Left forelimb (tissue), 1 donor: ENCODE data around the gene PGM2.
"Not testable (repeated sequence)": the region's sequence is repeated elsewhere in the genome, so short reads cannot be mapped to it uniquely, and the experiment has no call there.

ENCODE experiments used
- DNase-seq: peaks from one replicate; pipeline ENCODE4 v3.0.0-alpha.2; 2018; ENCODE audit warnings: low spot score

Gene PGM2

DNA sequence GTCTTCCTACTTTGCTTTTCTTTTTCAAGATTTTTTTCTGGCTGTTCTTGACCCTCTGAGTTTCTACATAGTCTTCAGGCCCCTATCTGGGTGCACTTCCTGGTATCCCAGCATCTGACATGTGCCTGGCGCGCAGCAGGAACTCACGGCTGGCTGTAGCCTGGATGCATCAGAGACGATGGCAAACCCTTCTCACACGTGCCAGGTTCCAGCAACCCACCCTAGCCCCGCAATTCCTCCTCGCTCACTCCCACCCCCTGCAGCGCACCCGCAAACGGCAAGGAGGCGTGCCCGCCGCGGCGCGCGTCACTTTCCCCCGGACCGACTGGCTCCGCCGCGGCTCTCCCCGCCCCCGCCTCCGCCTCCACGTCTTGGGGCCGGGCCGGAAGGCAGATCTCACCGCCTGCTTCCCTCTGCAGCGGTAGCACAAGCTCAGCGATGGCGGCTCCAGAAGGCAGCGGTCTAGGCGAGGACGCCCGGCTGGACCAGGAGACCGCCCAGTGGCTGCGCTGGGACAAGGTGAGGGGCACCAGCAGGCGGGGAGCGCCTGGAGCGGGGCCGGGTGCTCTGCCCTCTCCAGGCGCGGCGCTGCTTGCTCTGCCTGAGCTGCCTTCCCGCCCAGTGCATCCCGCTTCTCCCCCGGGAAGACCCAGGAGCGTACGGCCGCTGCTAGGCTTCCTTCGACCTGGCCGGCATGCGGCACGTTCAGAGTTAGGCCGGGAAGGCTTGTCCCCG lies at the start of gene PGM2:
PGM2 (plus strand) TSS at position 392 of the 735 bp plus-strand sequence; CDS start at position 439, 47 bp downstream.
- peak; percentile 93 for DNase-seq

DNA sequence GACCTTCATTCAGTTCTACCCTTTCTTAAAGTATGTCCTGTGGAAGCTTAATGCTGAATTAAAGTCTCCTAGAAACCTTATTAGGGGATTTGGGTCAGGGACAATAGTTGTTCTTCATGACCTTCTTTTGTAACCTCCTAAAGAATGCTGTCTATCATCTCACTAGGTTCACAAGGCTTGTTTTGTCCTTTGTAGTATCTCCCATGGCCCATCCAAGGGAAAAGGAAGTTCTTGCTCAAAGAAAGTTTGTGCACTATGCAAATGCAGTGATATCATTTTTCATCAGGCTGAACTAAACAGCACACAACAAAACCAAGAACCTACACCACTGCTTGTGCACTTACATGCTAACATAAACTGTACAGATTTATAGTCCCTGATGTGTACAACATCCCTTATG lies 46.6 kb upstream of the PGM2 start:
- DNase-seq = no peak

DNA sequence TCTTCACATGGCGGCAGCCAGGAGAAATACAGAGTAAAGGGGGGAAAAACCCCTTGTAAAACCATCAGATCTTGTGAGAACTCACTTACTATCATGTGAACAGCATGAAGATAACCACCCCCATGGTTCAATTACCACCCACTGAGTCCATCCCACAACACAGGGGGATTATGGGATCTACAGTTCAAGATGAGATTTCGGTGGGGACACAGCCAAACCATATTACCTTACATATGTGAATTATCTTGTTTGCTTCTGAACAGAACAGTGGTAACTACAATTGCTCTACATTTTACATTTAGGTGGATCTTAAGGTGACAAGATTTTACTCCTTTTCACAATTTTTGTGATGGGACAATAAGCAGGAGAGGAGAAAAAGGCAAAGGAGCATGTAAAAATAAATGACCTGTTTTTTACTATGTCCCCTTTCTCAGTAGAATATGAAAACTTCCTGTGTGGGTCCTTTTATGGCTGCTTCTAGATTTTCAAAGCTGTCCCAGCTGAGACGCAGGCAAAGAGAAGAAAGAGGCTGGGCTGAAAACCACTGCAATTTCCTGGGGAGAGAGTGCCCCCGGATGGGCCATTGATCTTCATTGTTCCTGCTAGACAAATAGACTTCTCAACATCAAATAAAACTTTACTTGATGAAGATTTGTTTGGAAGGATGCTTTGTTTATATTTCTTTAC lies 45.9 kb upstream of the PGM2 start:
- no peak for DNase-seq

DNA sequence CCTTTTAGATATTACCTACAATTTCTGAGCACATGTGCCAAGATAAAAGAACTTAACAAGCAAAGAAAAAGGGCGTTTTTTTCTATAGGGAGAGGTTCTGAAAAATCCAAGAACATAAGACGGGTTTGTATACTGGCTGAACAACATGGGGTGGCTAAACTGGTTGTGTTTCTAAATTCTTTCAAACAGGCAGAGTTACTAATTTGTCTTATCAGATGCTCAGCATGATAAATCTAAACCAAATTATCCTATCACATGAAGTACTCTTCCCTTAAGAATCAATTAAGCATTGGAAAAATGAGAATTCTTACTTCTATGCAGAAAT lies 45.4 kb upstream of the PGM2 start:
- DNase-seq = no peak

DNA sequence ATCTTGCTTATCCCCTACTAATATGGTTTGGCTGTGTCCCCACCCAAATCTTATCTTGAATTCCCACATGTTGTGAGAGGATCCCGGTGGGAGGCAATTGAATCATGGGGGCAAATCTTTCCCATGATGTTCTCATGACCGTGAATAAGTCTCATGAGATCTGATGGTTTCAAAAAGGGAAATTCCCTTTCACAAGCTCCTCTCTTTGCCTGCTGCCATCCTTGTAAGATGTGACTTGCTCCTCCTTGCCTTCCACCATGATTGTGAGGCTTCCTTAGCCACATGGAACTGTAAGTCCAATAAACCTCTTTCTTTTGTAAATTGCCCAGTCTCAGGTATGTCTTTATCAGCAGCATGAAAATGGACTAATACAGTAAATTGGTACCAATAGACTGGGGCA lies 40.2 kb upstream of the PGM2 start:
- not testable (repeated sequence) for DNase-seq

DNA sequence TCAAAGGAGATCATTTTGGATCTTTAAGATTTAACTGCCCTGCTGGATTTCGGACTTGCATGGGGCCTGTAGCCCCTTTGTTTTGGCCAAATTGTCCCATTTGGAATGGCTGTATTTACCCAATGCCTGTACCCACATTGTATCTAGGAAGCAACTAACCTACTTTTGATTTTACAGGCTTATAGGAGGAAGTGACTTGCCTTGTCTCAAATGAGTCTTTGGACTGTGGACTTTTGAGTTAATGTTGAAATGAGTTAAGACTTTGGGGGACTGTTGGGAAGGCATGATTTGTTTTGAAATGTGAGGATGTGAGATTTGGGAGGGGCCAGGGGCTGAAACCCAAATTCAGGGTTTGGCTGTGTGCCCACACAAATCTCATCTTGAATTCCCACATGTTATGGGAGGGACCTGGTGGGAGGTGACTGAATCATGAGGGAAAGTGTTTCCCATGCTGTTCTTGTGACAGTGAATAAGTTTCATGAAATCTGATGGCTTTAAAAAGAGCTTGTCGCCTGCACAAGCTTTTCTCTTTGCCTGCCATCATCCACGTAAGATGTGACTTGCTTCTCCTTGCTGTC lies 38.5 kb upstream of the PGM2 start:
- DNase-seq = not testable (repeated sequence)

DNA sequence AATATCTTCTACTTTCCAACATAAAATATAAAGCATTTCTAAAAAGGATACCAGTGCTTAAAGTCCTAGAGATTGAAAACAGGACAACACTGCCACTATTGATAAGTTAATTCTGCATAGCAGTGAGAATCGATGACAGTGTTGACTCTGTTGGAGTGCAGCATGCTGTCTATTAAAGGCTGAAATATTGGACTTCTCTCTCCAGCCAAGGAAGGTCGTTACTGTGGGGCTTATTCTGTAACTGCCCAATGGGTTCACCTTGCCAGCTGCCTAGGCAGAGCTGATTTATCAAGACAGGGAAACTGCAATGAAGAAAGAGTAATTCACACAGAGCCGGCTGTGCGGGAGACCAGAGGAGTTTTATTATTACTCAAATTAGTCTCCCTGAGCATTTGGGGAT lies 37.7 kb upstream of the PGM2 start:
- DNase-seq = no peak

DNA sequence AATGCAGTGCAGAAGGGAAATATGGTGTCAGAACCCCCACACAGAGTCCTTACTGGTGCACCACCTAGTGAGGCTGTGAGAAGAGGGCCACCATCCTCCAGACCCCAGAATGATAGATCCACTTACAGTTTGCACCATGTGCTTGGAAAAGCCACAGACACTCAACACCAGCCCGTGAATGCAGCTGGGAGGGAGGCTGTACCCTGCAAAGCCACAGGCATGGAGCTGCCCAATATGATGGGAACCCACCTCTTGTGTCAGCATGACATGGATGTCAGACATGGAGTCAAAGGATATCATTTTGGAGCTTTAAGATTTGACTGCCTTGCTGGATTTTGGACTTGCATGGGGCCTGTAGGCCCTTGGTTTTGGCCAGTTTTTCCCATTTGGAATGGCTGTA lies 34.2 kb upstream of the PGM2 start:
- no peak for DNase-seq

DNA sequence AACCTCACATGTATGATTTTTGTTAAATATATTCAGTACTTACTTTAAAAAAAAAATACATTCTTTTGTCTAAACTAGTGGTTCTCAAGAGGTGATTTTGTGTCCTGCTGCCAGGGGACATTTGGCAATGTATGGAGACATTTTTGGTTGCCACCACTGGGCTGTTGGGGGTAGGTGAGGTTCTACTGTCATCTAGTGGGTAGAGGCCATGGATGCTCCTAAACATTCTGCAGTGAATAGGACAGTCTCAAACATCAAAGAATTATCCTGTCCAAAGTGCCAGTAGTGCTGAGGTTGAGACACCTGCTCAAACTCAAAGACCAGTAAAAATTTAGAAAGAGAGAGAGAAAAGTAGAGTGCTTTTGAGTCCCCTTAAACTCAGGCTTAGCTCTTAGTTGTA lies 32.9 kb upstream of the PGM2 start:
- no peak for DNase-seq

DNA sequence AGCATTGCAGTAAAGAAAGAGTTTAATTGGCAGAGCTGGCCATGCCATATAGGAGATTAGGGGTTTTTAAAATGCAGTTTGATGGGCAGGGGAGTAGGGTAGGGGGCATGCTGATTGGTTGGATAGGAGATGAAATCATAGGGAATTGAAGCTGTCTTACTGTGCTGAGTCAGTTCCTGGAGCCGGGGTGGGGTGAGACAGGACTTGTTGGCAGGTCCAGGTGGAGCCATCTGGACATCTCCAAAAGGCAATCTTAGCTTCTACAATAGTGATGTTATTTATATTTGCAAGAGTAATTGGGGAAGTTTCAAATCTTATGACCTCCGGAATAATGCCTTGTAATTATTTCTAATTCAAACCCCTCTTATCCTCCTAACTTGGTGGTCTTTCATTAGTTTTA lies 32.4 kb upstream of the PGM2 start:
- no peak for DNase-seq

DNA sequence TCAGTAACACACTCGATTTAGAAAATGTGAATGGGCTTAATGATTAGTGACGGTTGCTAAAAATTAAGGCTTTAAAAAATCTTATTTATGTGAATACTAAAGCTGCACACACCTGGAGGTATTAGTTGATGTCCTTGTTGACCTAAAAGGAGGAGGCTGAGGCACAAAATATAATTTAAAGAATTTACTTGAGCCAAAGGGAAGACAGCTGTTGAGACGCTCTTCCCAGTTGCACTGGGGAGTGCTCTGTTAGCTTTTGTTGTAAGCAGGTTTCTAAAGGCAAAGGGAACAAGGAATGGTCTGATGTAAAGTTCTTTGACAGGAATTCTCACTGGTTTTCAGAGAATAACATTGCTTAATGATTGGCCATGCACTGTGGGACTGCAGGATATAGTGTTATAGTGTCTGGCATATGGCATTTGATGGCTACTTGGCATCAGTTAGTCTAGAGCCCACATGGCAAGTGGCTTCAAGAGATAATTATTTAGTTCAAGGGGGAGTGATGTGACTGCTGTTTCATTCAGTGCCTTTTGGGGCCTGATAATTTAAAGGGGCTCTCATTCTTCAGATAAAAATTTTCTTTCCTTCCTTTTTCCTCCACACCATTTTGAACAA lies 30.8 kb upstream of the PGM2 start:
- no peak for DNase-seq

DNA sequence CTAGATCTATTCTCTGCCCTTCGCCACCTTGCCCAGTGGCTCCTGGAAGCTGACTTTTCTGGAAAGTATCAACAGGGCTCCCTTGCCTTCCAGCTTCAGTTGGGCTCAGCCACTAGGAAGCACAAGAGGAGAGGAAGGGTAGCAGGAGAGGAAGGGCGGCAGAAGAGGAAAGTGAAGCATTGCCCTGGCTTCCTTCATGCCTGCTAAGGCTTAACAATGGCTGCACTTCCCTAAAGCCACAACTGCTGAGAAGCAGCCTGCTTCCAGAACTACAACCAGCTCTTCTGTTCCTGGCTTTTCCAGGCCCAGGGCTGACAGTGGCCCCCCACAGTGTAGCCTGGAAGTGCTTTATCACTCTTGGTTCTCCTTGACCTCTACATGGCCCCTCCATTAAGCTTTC lies 29.1 kb upstream of the PGM2 start:
- no peak for DNase-seq

DNA sequence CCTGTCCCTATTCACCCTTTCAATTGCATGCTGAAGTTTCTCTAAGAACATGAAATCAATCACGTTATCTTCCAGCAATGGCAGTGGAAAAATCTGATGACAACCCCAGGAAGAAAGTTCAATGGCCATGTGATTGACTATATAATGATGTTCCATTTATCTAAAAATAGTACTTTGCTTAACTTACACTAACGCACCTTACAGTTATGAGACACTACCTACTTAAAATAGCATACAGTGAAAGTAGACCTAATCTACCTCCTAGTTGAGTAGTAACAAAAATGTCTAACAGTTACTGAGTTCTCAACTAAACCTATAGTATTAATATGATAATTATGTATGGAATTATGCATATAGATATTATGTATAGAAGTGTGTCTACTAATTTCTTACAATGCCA lies 28.6 kb upstream of the PGM2 start:
- no peak for DNase-seq

DNA sequence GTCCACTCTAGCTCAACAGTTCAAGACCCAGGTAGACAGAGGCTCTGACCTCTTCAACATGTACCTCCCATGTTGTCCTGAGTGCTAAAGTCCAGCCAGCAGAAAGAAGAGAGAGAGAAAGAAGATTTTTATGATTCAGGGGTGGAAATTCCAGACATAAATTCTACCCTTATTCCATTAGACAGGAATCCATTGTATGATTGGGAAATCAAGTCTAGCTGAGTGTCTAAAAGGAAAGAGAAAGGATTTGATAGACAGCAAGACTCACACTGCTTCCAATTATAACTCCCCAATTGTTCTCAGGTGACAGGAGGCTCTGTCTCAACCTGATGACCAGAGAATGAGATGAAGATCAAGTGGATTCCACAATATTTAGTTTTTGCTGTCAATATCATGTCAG lies 27.9 kb upstream of the PGM2 start:
- DNase-seq = no peak

DNA sequence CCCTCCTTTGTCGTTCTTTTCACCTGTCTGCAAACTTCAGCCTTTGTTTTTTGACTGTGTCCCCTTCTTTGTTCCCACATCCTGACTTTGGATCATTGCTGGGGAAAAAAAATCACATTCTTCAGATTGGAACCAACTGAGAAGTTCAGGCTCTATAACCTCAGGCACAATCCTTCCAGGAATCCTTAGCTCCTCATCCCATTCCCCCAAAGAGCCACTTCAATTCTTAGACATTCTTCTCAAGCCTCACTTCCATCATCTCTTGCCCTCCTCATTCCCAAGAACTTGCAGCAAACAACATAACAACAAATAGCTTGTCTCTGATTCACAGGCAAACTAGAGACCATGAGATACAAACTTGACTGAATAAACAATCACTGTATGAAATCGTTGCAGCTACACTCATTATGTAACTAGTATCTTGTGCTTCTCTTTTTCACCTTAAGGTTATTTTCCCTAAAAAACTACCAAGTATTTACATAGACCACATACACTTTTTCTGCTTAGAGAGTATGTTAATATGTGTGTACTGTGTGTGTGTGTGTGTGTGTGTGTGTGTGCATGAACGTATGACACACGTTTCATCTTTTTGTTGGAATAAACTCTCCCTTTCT lies 26.4 kb upstream of the PGM2 start:
- no peak for DNase-seq

DNA sequence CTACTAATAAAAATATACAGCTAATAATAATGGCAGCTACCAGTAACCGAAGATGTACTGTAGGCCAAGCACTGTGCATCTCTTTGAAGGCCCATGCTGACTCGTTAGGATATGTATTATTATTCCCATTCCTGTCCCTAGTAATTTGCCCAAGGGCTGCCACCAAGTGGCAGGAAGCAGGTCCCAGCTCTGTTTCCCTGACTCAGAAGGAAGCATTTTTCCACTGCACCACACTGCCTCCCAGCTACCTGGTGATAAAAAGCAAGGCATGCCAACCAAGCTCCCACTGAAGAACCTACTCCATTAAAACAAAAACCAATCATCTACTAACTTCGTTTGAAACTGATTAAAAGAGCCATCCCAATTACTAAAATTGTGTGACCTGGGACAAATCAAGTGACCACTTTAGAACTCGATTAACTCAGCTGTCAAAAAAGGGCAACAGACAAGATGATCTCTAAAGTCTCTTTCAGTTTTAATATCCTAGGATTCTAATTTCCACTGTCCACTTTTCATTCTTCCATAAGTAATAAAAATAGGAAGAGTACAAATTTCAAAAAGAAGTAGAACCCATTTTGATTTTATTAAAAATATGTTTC lies 24.3 kb upstream of the PGM2 start:
- DNase-seq = no peak

DNA sequence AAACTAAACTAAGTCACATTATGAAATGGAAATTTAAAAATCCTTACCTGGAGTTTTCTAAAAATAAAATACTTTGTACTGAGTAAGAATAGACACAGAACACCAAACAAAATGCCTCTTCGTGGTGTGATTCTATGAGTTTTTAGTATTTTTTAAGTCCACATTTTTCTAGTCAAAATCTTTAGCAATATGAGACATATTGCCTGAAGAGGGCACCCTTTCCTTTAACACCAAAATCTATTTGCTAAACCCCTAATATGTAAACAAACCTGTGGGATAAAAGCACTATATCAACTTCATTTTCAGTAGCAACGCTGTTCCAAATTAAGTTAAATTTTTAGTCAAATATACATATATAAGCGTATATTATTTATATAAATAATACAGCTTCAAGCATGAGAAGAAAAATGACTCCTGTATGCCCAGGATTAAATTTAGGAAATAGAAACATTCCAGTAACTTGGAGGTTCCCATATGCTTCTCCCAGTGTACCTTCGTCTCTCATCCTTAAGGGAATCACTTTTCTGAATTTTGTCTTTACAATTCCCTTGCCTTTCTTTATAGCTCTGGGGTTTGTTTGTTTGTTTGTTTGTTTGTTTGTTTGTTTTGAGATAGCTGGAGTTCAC lies 23.0 kb upstream of the PGM2 start:
- no peak for DNase-seq

DNA sequence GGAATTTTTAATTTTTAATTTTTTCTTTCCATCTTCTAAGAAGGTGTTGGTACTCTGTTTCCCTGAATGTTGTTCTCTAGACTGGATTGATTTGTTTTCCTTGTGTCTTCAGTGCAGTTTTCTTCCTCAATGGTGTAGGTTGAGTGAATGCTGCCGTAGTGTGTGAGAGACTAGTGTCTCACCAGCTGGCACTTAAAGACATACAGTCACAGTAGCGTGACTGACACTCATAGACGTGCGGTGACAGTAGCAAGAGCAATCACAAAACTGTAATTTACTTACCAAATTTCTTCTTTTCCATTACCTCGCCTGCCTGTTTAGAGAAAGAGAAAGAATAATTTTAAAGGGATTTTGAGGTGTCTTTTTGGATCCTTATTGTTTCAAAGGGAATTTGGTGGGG lies 21.4 kb upstream of the PGM2 start:
- no peak for DNase-seq

DNA sequence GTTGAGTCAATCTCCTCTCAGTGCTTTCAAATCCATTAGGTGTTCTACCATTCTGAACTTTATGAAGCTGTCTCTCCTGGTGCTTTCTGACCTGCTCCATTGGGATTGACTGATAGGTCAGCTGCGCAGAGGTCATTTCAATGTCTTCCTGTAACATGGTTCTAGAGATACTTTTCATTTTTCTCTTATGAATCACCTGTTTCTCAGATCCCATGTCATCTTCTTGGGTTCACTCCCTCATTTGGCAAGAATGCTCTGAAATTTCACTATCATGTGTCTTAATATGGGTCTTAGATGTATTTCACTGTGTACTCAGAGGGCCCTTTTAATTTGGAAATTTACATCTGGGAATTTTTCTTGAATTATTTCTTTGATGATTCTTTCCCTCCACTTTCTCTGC lies 13.8 kb upstream of the PGM2 start:
- no peak for DNase-seq

DNA sequence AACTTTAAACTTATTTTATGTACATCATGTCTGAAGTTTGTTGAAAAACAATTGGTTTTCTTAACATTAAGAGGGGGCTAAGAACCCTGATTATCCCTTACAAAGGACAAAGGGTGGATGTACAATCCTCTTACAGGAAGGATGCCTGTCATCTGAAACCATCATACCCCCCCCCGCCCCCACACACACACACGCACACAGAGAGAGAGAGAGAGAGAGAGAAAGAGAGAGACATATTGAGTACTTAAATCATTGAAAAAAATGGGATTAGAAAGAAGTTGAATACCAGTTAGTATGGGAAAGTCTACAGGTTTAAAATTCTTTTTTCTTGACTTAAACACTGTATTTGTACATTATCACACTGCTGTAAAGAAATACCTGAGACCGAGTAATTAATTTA lies 10.9 kb upstream of the PGM2 start:
- no peak for DNase-seq

DNA sequence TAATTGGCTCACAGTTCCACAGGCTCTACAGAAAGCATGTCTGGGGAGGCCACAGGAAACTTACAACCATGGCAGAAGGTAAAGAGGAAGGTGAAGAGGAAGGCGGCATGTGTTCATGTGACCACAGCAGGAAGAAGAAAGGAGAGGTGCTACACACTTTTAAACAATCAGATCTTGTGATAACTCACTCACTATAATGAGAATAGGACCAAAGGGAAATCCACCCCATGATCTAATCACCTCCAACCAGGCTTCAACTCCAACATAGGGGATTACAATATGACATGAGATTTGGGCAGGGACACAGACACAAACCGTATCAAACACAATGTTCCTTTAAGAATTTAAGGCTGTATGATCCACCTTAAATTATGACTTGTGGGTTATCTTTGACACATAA lies 10.5 kb upstream of the PGM2 start:
- no peak for DNase-seq

DNA sequence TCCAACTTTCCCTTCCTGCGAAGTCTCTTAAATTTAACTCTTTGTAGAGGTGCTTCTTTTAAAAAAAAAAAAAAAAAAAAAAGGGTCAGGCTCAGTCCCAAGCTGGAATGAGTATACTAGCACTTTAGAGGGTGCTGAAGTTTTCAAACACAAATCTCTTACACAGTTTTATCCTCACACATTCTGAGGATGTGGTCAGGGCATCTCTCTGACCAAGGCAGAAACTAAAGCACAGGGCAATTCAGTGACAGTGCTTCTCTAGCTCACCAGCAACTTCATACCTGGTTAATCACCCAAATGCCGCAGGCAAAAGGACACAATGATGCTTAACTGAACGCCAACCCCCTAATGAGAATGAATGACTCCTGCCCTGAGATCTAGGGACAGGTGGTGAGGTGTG lies 9.8 kb upstream of the PGM2 start:
- DNase-seq = no peak
